GM12865 (cell line): ENCODE data around the gene ITGB3BP.

Source experiments
- DNase-seq: peaks from one replicate; pipeline ENCODE4 v3.0.0; 2010; ENCODE audit warnings: low read depth
- H3K4me3 ChIP-seq: 2 replicates; pipeline ENCODE4 v1.5.1; 2011; ENCODE audit warnings: mild to moderate bottlenecking, low read depth, low read length, control low read depth
- CTCF ChIP-seq: IDR thresholded peaks from 2 replicates; pipeline ENCODE4 v1.5.1; 2011; ENCODE audit warnings: low read length, control low read depth, low read depth, inconsistent platforms; ENCODE audit not compliant: insufficient read depth; ENCODE audit errors: missing control alignments

ITGB3BP gene

GRCh38 chr1:63555480-63555879, 32.5 kb upstream of the ITGB3BP start:
- DNase-seq: no peak
- no peak overlapping the region for H3K4me3 ChIP-seq
- no peak for TF ChIP-seq CTCF

GRCh38 chr1:63548877-63549276, 25.9 kb upstream of the ITGB3BP start:
- DNase-seq: no peak
- TF ChIP-seq CTCF: no peak
- H3K4me3 ChIP-seq: no peak overlapping the region

- no peak for DNase-seq
- no peak overlapping the region for H3K4me3 ChIP-seq
Observed at GRCh38 chr1:63548303-63548702, 25.3 kb upstream of the ITGB3BP start.

GRCh38 chr1:63547621-63548294, 24.7 kb upstream of the ITGB3BP start:
- TF ChIP-seq CTCF: no peak
- no peak overlapping the region for H3K4me3 ChIP-seq
- no peak for DNase-seq

More at GRCh38 chr1:63548303-63548702, 25.3 kb upstream of the ITGB3BP start:
- TF ChIP-seq CTCF: no peak

GRCh38 chr1:63545780-63546179, 22.8 kb upstream of the ITGB3BP start:
- no peak for DNase-seq
- TF ChIP-seq CTCF: no peak
- H3K4me3 ChIP-seq: no peak overlapping the region

GRCh38 chr1:63537940-63538339, 14.9 kb upstream of the ITGB3BP start:
- H3K4me3 ChIP-seq: no peak overlapping the region
- no peak for DNase-seq
- TF ChIP-seq CTCF: no peak

GRCh38 chr1:63537006-63537405, 14.0 kb upstream of the ITGB3BP start:
- no peak for TF ChIP-seq CTCF
- H3K4me3 ChIP-seq: no peak overlapping the region
- no peak for DNase-seq
